Parathyroid adenoma (tissue), 2 donors: ENCODE data around the gene ZNF417.
"Not testable (repeated sequence)": the region's sequence is repeated elsewhere in the genome, so short reads cannot be mapped to it uniquely, and the experiment has no call there.

Experiments
- H2AFZ ChIP-seq: fragments of 300-600 bp; sonication (generic); one replicate; pipeline ENCODE4 v1.7.0; 2017; ENCODE audit warnings: antibody characterized with exemption, mild to moderate bottlenecking
- H3K27ac ChIP-seq: fragments of 300-600 bp; sonication (generic); one replicate; pipeline ENCODE4 v1.7.0; 2017
- H3K27me3 ChIP-seq: fragments of 300-600 bp; sonication (generic); one replicate; pipeline ENCODE4 v1.7.0; 2017; ENCODE audit warnings: low read length; ENCODE audit not compliant: control insufficient read depth, insufficient read depth
- H3K36me3 ChIP-seq: fragments of 300-600 bp; sonication (generic); one replicate; pipeline ENCODE4 v1.7.0; 2017; ENCODE audit warnings: low read length; ENCODE audit not compliant: control insufficient read depth, insufficient read depth
- H3K4me1 ChIP-seq: fragments of 300-600 bp; sonication (generic); one replicate; pipeline ENCODE4 v1.7.0; 2017; ENCODE audit warnings: control low read depth
- H3K4me2 ChIP-seq: fragments of 300-600 bp; sonication (generic); one replicate; pipeline ENCODE4 v1.7.0; 2017; ENCODE audit warnings: low read length
- H3K4me3 ChIP-seq: fragments of 300-600 bp; sonication (generic); one replicate; pipeline ENCODE4 v1.7.0; 2017; ENCODE audit warnings: low read depth, low read length
- H3K79me2 ChIP-seq: fragments of 300-600 bp; sonication (generic); one replicate; pipeline ENCODE4 v1.7.0; 2017; ENCODE audit warnings: control low read depth
- H3K9ac ChIP-seq: fragments of 300-600 bp; sonication (generic); one replicate; pipeline ENCODE4 v1.7.0; 2017; ENCODE audit warnings: mild to moderate bottlenecking
- H3K9me3 ChIP-seq: fragments of 300-600 bp; sonication (generic); one replicate; pipeline ENCODE4 v1.7.0; 2017; ENCODE audit warnings: low read length; ENCODE audit not compliant: control insufficient read depth
- CTCF ChIP-seq: fragments of 300-600 bp; sonication (generic); IDR thresholded peaks from one replicate; pipeline ENCODE4 v1.7.0; 2017; ENCODE audit warnings: antibody characterized with exemption, mild to moderate bottlenecking
- donor health status: primary hyperparathyroidism.

The ZNF417 gene

DNA sequence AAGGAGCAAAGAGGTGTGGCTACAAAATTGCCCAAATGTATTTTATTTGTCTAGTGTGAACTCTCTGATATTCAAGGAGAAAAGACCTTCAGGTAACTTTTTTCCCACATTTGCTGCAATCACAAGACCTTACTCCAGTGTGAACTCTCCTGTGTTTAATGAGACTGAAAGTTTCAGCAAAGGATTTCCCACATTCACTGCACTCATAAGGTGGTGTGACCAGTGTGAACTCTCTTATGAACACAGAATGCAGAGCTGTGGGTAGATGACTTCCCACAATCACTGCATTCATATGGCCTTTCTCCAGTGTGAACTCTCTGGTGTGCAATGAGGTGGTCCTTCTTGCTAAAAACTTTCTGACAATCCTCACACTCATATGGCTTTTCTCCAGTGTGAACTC, 43.9 kb downstream of the ZNF417 start:
- H3K79me2 ChIP-seq = peaks cover 12% of the 10 kb centered on the region
- no peak overlapping the region for H3K4me2 ChIP-seq
- H3K4me3 ChIP-seq = no peak overlapping the region
- no peak for TF ChIP-seq CTCF
- H3K9ac ChIP-seq = no peak overlapping the region
- no peaks in the 10 kb centered on the region for H3K27me3 ChIP-seq
- peaks cover 4% of the 10 kb centered on the region for H3K36me3 ChIP-seq
- no peak overlapping the region for H2AFZ ChIP-seq
- H3K9me3 ChIP-seq = no peaks in the 10 kb centered on the region
- no peak overlapping the region for H3K27ac ChIP-seq
- no peaks in the 10 kb centered on the region for H3K4me1 ChIP-seq

- Histone ChIP-seq H3K9me3 (no peaks in the 10 kb centered on the region), H3K4me3 (no peak overlapping the region)
Observed at GRCh38 chr19:57870225-57870624, 46.2 kb downstream of the ZNF417 start.

DNA sequence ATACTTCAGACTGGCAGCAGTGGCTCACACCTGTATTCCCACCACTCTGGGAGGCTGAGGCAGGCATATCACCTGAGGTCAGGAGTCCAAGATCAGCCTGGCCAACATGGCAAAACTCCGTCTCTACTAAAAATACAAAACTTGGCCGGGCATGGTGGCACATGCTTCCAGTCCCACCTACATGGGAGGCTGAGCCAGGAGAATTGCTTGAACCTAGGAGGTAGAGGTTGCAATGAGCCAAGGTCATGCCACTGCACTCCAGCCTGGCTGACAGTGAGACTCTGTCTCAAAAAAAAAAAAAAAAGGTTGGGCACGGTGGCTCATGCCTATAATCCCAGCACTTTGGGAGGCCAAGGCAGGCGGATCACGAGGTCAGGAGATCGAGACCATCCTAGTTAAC, 46.7 kb downstream of the ZNF417 start:
- H3K4me2 ChIP-seq, H3K4me1 ChIP-seq, H3K27me3 ChIP-seq, H3K36me3 ChIP-seq, H3K9ac ChIP-seq, H2AFZ ChIP-seq, H3K4me3 ChIP-seq, H3K9me3 ChIP-seq, H3K79me2 ChIP-seq, H3K27ac ChIP-seq: not testable (repeated sequence)

More at GRCh38 chr19:57870225-57870624, 46.2 kb downstream of the ZNF417 start:
- Histone ChIP-seq H2AFZ (no peak overlapping the region), H3K79me2 (peaks cover 4% of the 10 kb centered on the region), H3K4me2 (no peak overlapping the region), H3K27me3 (no peaks in the 10 kb centered on the region), H3K4me1 (no peaks in the 10 kb centered on the region), H3K9ac (no peak overlapping the region), H3K36me3 (no peaks in the 10 kb centered on the region), H3K27ac (no peak overlapping the region)
- TF ChIP-seq CTCF = no peak

DNA sequence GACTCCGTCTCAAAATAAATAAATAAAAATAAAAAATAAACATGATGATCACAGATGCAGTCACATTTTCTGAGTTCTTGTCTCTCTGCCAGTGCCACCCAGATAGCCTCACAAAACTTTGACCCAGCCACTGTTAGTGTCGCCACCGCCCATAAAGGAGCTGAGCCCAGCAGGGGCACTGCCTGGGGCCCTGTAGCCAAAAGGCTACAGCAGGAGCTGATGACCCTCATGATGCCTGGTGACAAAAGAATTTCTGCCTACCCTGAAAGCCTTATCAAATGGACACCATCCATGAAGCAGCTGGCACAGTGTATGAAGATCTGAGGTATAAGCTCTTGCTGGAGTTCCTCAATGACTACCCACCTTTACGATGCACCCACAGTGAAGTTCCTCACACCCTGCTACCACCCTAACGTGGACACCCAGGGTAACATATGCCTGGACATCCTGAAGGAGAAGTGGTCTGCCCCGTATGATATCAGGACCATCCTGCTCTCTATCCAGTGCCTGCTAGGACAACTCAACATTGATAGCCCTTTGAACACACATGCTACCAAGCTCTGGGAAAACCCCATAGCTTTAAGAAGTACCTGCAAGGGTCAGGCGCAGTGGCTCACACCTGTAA, 48.4 kb downstream of the ZNF417 start:
- Histone ChIP-seq H3K4me3 (no peak overlapping the region), H3K4me2 (no peak overlapping the region)

More for the DNA sequence above, 48.4 kb downstream of the ZNF417 start:
- Histone ChIP-seq H3K9ac (no peak overlapping the region), H3K4me1 (no peaks in the 10 kb centered on the region), H3K27me3 (no peaks in the 10 kb centered on the region), H2AFZ (no peak overlapping the region), H3K27ac (no peak overlapping the region), H3K79me2 (peaks cover 10% of the 10 kb centered on the region), H3K9me3 (no peaks in the 10 kb centered on the region), H3K36me3 (no peaks in the 10 kb centered on the region)
- no peak for TF ChIP-seq CTCF
